Measurements from ENCODE around the gene TRAPPC11. TPM values are rescaled to one million over a fixed set of nuclear protein-coding genes. Genes with fewer than 3 reads are reported as not detected.

The TRAPPC11 gene
- total and polyA plus RNA-seq, 2 of the 13 experiments (the other 11 are each of a cell fraction or from before 2014, with no cell fraction given): 18.0 to 23.2 TPM

- Histone ChIP-seq H3K4me1 (ENCODE audit: insufficient read depth, low read length) (no peaks in the 10 kb centered on the region), H3K27ac (ENCODE audit: extremely low read length, insufficient read depth, low read length) (no peak overlapping the region), H3K9ac (ENCODE audit: insufficient read depth, low read depth, low read length) (no peak overlapping the region), H3K9me3 (ENCODE audit: low read length) (no peaks in the 10 kb centered on the region), H3K79me2 (ENCODE audit: insufficient read depth, low read length) (no peaks in the 10 kb centered on the region), H4K20me1 (ENCODE audit: insufficient read depth, low read length) (no peaks in the 10 kb centered on the region), H3K36me3 (replicated peaks in 1 of 2; ENCODE audit: control insufficient read depth in 1 of 2, insufficient read depth in 2 of 2, low read length in 2 of 2) (peaks cover 1 to 30% of the 10 kb centered on the region in 2 experiments; a peak in 3 of 5 replicates), H3K4me2 (ENCODE audit: low read depth, low read length) (no peak overlapping the region), H3K27me3 (ENCODE audit: control insufficient read depth in 1 of 2, insufficient read depth in 2 of 2, low read length in 2 of 2) (no peaks in the 10 kb centered on the region), H2AFZ (ENCODE audit: low read length) (no peak overlapping the region), H3K4me3 (replicated peaks in 1 of 3; ENCODE audit: insufficient read depth in 1 of 3, low read depth in 2 of 3, low read length in 3 of 3) (no peak overlapping the region)
- in situ Hi-C loops (cut with HindIII; ENCODE audit: extremely low pct_ligation_motif_present, low pct_unique_long_range_greater_than_20kb) (no loop called here), intact Hi-C loops (cut with micrococcal nuclease; ENCODE audit: unreplicated experiment) (no loop called here)
- CTCF ChIA-PET (ENCODE audit: low intra/inter-chr PET ratio, low total read pairs): no interaction called here
- ATAC-seq: no peak
- WGBS (ENCODE audit: low lambda C conversion rate): 94% methylated on average over 7 of the region's 7 CpGs
- POLR2A ChIA-PET: no interaction called here
- FAIRE-seq: no peak
- TF ChIP-seq ZNF232 (CRISPR knock-in tag; IDR thresholded peaks at IDR 0.05; ENCODE audit: borderline replicate concordance) (no peak), SRSF4 (IDR thresholded peaks at IDR 0.05; ENCODE audit: low read depth, low read length, poor library complexity, severe bottlenecking) (no peak), ETV5 (CRISPR knock-in tag; IDR thresholded peaks at IDR 0.05; ENCODE audit: borderline replicate concordance) (no peak), ZSCAN5A (CRISPR knock-in tag; IDR thresholded peaks at IDR 0.05; ENCODE audit: borderline replicate concordance) (no peak), ZNF30 (CRISPR knock-in tag; IDR thresholded peaks at IDR 0.05) (no peak), ZBTB14 (CRISPR knock-in tag; IDR thresholded peaks at IDR 0.05) (no peak), AKAP8 (CRISPR knock-in tag; IDR thresholded peaks at IDR 0.05) (no peak)
- no peak for DNase-seq (ENCODE audit: low spot score)
- no TSS peak for BruUV-seq (replicated peaks)
Observed at GRCh38 chr4:183645326-183645725, 13.8 kb upstream of the TRAPPC11 start.
